Esophagus squamous epithelium (tissue), 4 donors: Measurements from ENCODE around the gene LRRIQ1.

Source experiments
- CTCF ChIP-seq, 6 experiments: fragments of 450-650 bp in 4 of 6; fragments of 200-600 bp in 2 of 6; sonication (generic) in 2 of 6; IDR thresholded peaks; one replicate each; pipeline ENCODE4 v1.5.1; 2016 to 2019; ENCODE audit warnings: antibody characterized with exemption in 6 of 6, mild to moderate bottlenecking in 4 of 6, moderate library complexity in 4 of 6
- POLR2A ChIP-seq, 4 donors: fragments of 450-650 bp; IDR thresholded peaks; one replicate each; pipeline ENCODE4 v1.6.1; 2017; ENCODE audit warnings: antibody characterized with exemption in 4 of 4, mild to moderate bottlenecking in 4 of 4, moderate library complexity in 3 of 4

- no peak for TF ChIP-seq CTCF (IDR thresholded peaks at IDR 0.05)
- TF ChIP-seq POLR2A (IDR thresholded peaks at IDR 0.05): no peak
Measured at GRCh38 chr12:85152311-85152729, 116.2 kb downstream of the LRRIQ1 start.
